HepG2 (cell line): ENCODE measurements around the gene ACSM3. TPM values are rescaled to one million over a fixed set of nuclear protein-coding genes. Genes with fewer than 3 reads are reported as not detected.
"Not testable (repeated sequence)": the region's sequence is repeated elsewhere in the genome, so short reads cannot be mapped to it uniquely, and the experiment has no call there.

ENCODE experiments used
- EP300 ChIP-seq, 3 experiments: sonication (generic) in 1 of 3; formaldehyde crosslinking in 1 of 3; IDR thresholded peaks; 2 replicates each; pipeline versions ENCODE4 v1.5.1 to v1.6.1; 2011 to 2020; ENCODE audit warnings: low read depth in 2 of 3, low read length in 2 of 3, borderline replicate concordance in 1 of 3, improper control_type of control experiment in 1 of 3, mild to moderate bottlenecking in 1 of 3, missing genetic modification reagents in 1 of 3, moderate library complexity in 1 of 3
- GFI1 ChIP-seq: sonication (generic); formaldehyde crosslinking; IDR thresholded peaks from 2 replicates; pipeline ENCODE4 v1.5.0; 2020; ENCODE audit warnings: missing genetic modification reagents, mild to moderate bottlenecking, borderline replicate concordance
- HMGXB4 ChIP-seq, 2 experiments: sonication (generic) in 1 of 2; formaldehyde crosslinking in 1 of 2; IDR thresholded peaks; 2 replicates each; pipeline versions ENCODE4 v1.4.0 to v1.6.1; 2018 to 2020; ENCODE audit warnings: missing genetic modification reagents in 2 of 2, borderline replicate concordance in 1 of 2, low read depth in 1 of 2, mild to moderate bottlenecking in 1 of 2, missing biosample characterization in 1 of 2
- ISX ChIP-seq: sonication (generic); formaldehyde crosslinking; conservative IDR thresholded peaks from 2 replicates; pipeline ENCODE4 v1.5.0; 2020; ENCODE audit warnings: missing genetic modification reagents
- MLXIP ChIP-seq: sonication (generic); formaldehyde crosslinking; IDR thresholded peaks from 2 replicates; pipeline ENCODE4 v1.9.0; 2021; ENCODE audit warnings: missing genetic modification reagents, borderline replicate concordance
- ONECUT2 ChIP-seq: sonication (generic); formaldehyde crosslinking; IDR thresholded peaks from 2 replicates; pipeline ENCODE4 v1.4.0; 2020; ENCODE audit warnings: missing genetic modification reagents
- PREB ChIP-seq: sonication (generic); formaldehyde crosslinking; IDR thresholded peaks from 2 replicates; pipeline ENCODE4 v1.4.0; 2020; ENCODE audit warnings: missing genetic modification reagents
- SKIL ChIP-seq: sonication (generic); formaldehyde crosslinking; IDR thresholded peaks from 2 replicates; pipeline ENCODE4 v1.8.0; 2022; ENCODE audit warnings: missing genetic modification reagents, mild to moderate bottlenecking, moderate library complexity, borderline replicate concordance
- ZHX2 ChIP-seq, 2 experiments: sonication (generic) in 1 of 2; formaldehyde crosslinking in 1 of 2; IDR thresholded peaks; 2 replicates each; pipeline versions ENCODE4 v1.6.1 to v1.9.0; 2014 to 2022; ENCODE audit warnings: antibody characterized with exemption in 1 of 2, borderline replicate concordance in 1 of 2, inconsistent platforms in 1 of 2, low read depth in 1 of 2, missing genetic modification reagents in 1 of 2
- ZNF256 ChIP-seq: sonication (generic); formaldehyde crosslinking; conservative IDR thresholded peaks from 2 replicates; pipeline ENCODE4 v1.4.0; 2020; ENCODE audit warnings: missing genetic modification reagents
- ZNF432 ChIP-seq: sonication (generic); formaldehyde crosslinking; IDR thresholded peaks from 2 replicates; pipeline ENCODE4 v1.5.0; 2020; ENCODE audit warnings: missing genetic modification reagents, mild to moderate bottlenecking, borderline replicate concordance
- polyA plus RNA-seq, 8 experiments: library from polyadenylated mRNA; depleted of rRNA in 3 of 8; stranded (reverse) in 7 of 8; unstranded in 1 of 8; fragments of >200 nt; fragmentation: Illumina TruSeq in 4 of 8; extraction: Trizol in 4 of 8; gene quantifications; 2 replicates each; pipeline versions ENCODE4 v1.2.1 to v1.2.3, GENCODE V29; 2011 to 2016; ENCODE audit warnings: low read depth in 4 of 8, missing spikeins in 1 of 8, mixed read lengths in 1 of 8; ENCODE audit not compliant: insufficient read depth in 1 of 8
- total RNA-seq, 5 experiments: library from RNA; depleted of rRNA; stranded (reverse); fragments of >200 nt; fragmentation: Illumina TruSeq; extraction: Trizol; gene quantifications; 2 replicates each; pipeline ENCODE4 v1.2.3, GENCODE V29; 2016; ENCODE audit warnings: low read depth in 1 of 5

ACSM3 gene
- total and polyA plus RNA-seq, 2 of the 13 experiments (the other 11 are each of a cell fraction or from before 2014, with no cell fraction given), result 74.0 to 108 TPM

- not testable (repeated sequence) for TF ChIP-seq ZHX2 (IDR thresholded peaks at IDR 0.05; ENCODE audit: low read depth); EP300 (IDR thresholded peaks at IDR 0.05; ENCODE audit: low read depth in 2 of 2, low read length in 2 of 2)
- TF ChIP-seq ZHX2 (CRISPR knock-in tag; IDR thresholded peaks at IDR 0.05; ENCODE audit: borderline replicate concordance), result peak; percentile 80; the same call in 1 of the 2 replicates
- TF ChIP-seq ISX, result peak; percentile 80; the same call in 1 of the 2 replicates
- TF ChIP-seq MLXIP (CRISPR knock-in tag), result 0 out of 2 replicates have a peak, but pooled peaks have one; percentile 4
- TF ChIP-seq SKIL (CRISPR knock-in tag), result 0 out of 2 replicates have a peak, but pooled peaks have one; percentile 6
- TF ChIP-seq PREB (CRISPR knock-in tag), result peak; percentile 84; the same call in 1 of the 2 replicates
- TF ChIP-seq EP300 (CRISPR knock-in tag; IDR thresholded peaks at IDR 0.05; ENCODE audit: borderline replicate concordance), result peak; percentile 48
- 0 out of 2 replicates have a peak, but pooled peaks have one; percentile 0 for TF ChIP-seq GFI1 (CRISPR knock-in tag)
- TF ChIP-seq ZNF432 (CRISPR knock-in tag), result peak; percentile 28; the same call in 1 of the 2 replicates
- peak; percentile 91; the same call in 1 of the 2 replicates for TF ChIP-seq ZNF256 (CRISPR knock-in tag)
- peak; percentile 12; the same call in 1 of the 2 replicates for TF ChIP-seq ONECUT2
- peak in 1 of 2 experiments; percentile 39; a peak in 1 of 4 replicates for TF ChIP-seq HMGXB4 (CRISPR knock-in tag; IDR thresholded peaks at IDR 0.05; ENCODE audit: borderline replicate concordance in 1 of 2, low read depth in 1 of 2)
Observed at GRCh38 chr16:20805684-20806167, 41.9 kb downstream of the ACSM3 start (continued).
